ENCODE data around the gene SLC49A3.
A peak's percentile ranks its signal among the peaks of the same experiment; 100 is the strongest.
"Not testable (repeated sequence)": the region's sequence is repeated elsewhere in the genome, so short reads cannot be mapped to it uniquely, and the experiment has no call there.

The SLC49A3 gene

GRCh38 chr4:680091-680490, 8.9 kb downstream of the SLC49A3 start:
- DNase-seq: no peak

GRCh38 chr4:679629-680028, 9.3 kb downstream of the SLC49A3 start:
- DNase-seq: no peak

DNA sequence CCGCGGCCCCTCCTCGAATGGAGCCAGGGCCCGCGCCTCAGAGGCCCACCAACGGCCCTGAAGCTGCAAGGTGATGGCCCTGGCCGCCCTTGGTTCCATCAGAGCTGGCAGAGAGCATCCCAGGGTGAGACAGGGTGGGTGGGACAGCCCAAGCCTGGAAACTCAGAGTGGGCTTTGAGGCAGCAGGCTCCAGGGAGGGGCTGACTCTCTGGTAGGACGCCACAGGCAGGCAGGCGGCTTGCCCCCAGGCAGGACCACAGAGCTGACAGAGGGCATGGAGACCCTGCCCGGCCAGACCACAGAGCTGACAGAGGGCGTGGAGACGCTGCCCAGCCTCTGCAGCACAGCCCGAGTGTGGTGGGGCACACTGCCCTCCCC, 9.9 kb downstream of the SLC49A3 start:
- DNase-seq: no peak

- DNase-seq: no peak
Observed at GRCh38 chr4:678331-679103, 10.4 kb downstream of the SLC49A3 start.

DNA sequence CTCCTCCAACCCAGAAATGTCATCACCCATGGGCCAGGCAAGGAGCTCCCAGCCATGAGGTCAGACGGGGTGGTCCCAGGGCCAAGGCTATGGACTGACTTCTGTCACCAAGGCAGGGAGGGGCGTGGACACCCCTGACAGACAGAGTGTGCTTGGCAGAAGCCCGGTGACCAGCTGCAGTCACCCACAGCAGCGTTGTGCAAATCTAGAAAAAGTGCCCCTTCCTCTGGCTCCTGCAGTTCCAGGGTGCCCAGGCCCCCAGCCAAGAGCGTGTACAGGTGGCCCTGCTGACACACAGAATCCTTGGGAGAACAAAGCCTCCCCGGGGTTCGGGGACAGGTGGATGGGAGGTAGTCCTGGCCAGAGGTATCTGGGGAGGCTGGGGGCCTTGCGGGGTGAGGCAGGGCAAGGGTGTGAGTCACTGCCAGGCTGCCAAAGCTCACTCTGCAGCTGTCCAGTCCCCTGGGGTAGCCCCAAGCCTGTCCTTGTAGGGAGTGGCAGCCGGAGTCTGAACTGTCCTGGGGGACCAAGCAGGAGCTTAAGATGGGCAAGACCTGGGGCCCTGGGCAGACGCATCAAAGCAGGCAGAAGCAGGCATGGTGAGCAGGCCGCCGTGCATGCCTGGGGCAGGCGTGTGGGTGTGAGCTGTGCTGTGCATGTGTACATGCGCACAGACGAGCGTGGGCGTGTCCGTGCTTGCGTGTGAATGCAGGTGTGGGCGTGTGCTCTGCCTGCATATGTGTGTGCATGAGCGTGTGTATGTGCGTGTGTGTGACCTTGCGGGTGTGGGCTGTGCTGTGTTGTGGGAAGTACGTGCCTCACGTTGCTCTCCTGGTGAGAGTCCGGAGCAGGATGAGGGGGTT, 11.3 kb downstream of the SLC49A3 start:
- no peak for DNase-seq

GRCh38 chr4:676871-677235, 12.1 kb downstream of the SLC49A3 start:
- no peak for DNase-seq

DNA sequence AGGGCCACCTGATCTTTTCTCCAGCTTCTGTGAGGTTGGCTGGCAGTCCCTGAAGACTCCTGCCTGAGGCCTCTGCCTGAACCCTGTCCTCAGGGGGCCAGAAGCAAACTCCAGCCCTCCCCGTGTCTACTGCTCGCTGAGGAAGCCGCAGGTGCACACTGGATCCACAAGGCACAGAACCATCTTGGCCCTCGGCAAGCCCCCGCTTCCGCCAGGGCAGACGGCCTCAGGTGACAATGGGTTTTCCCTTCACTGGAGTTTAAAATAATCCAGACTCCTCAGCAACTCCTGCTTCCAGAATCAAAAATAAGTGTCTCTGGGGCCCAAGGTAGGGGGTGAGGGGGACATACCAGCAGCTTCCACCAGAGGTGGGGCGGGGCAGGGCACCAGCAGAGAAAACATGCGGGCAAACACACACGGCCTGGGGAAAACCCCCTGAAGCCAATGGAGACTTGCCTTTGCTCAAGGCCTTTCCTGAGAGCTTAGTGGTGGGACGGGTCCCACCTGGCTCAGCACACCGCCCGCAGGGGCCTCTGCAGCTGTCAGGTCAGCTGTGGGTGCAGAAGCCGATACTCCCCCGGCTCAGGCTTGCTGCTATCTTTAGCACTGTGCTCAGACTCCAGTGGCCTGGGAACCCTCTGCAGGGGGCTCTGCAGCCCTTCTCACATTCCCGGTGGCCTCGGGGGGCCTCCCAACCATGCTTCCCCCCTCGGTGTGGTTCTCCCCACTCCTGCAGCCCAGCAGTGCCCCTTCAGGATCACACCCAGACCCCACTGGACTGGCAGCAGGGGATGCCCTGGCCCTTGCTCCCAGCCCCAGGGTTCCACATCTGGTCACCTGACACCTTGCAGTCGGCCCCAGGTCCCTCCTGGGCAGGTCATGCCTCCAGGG, 12.7 kb downstream of the SLC49A3 start:
- DNase-seq: no peak

GRCh38 chr4:675036-675882, 13.7 kb downstream of the SLC49A3 start:
- DNase-seq: no peak

DNA sequence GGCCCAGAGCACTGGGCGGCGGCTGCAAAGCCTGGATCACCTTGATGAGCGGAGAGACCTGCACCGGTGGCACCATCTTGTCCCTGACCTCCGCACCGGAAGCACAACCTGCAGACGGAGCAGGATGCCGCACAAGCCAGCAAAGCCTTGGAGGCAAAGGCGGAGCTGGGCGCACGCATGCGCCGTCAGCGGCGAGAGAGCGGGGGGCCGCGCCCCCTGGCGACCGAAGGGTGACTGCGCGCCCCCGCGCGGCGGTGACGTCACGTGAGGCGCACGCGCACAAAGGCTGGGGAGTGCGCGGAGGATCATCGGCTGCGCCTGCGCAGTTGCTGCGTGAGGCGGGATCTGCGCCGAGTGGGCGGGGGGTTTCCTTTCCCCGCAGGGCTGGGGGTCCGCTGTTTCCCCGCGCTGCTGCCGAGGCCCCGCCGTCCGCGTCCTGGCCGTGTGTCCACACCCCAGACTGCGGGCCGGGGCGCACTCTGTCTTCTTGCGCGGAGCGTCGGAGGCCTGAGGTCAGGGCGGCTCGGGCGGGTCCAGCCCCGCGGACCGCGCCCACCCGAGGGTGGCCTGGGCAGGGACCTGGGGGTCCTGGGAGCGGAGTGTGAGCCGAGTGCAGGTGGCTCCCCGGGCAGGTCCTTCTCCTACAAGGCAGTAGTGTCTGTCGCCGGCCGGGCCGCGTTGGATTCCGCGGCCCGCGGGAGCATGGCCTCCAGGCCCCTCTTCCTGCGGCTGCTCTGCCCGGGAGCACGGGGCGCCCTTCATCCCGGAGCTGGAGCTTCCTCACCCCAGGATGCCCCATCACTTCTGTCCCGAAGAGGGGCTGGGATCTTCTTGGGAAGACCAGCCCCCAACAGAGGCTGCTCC, 14.5 kb downstream of the SLC49A3 start, which contains the start of the genes ATP5ME and MYL5:
Gene ATP5ME (minus strand): TSS at position 105 of the 864 bp plus-strand sequence. CDS start 29 bp downstream, at position 76.
Gene MYL5 (plus strand): TSS at position 371 of the 864 bp plus-strand sequence. CDS start 3,485 bp downstream, outside the sequence.
- DNase-seq: peak; percentile 98

GRCh38 chr4:673349-674091, 15.4 kb downstream of the SLC49A3 start:
- no peak for DNase-seq

GRCh38 chr4:671769-672168, 17.2 kb downstream of the SLC49A3 start:
- no peak for DNase-seq

DNA sequence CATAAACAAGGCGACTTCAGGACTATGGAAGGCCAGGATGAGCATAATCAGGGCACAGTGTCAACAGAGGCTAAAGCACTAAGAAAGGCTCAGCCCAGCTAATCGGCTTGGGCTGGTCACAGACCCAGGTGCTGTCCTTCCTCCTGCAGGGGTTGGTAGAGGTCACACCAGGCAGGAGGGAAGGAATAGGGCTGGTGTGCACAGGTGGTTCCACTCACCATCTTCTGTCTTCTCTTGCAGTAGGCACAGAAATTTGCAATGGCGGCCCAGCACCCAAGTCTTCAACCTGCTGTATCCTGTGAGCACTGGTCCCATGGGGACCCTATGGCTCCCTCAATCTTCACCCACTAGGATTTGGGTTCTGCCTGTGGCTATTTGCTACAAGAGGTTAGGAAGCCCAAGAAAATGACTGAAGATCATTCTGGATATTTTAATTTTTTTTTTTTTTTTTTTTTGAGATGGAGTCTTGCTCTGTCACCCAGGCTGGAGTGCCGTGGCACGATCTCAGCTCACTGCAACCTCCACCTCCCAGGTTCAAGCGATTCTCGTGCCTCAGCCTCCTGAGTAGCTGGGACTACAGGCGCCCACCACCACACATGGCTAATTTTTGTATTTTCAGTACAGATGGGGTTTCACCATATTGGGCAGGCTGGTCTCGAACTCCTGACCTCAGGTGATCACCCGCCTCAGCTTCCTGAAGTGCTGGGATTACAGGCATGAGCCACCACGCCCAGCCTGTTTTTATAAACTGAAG, 19.0 kb downstream of the SLC49A3 start:
- DNase-seq: not testable (repeated sequence)

- DNase-seq: not testable (repeated sequence)
Observed at GRCh38 chr4:668219-668618, 20.7 kb downstream of the SLC49A3 start.

DNA sequence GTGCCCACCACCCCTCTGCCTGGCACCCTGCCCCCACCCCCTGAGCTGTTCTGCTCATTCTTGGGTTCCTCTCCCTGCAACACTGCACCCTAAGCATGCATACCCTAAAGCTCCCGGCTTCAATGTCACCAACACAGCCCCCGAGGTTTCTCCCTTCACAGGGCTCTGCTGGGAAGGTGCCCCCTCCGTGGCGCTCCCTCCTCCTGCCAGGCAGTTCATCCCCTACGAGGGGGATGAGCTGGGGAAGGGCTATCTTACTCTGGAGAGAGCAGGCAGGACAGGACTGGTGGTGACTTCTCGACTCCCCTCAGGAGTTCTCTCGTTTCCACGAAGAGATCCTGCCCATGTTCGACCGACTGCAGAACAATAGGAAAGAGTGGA, 21.4 kb downstream of the SLC49A3 start:
- no peak for DNase-seq

GRCh38 chr4:666822-667544, 22.0 kb downstream of the SLC49A3 start:
- no peak for DNase-seq

- no peak for DNase-seq
Observed at GRCh38 chr4:666436-666810, 22.5 kb downstream of the SLC49A3 start.

DNA sequence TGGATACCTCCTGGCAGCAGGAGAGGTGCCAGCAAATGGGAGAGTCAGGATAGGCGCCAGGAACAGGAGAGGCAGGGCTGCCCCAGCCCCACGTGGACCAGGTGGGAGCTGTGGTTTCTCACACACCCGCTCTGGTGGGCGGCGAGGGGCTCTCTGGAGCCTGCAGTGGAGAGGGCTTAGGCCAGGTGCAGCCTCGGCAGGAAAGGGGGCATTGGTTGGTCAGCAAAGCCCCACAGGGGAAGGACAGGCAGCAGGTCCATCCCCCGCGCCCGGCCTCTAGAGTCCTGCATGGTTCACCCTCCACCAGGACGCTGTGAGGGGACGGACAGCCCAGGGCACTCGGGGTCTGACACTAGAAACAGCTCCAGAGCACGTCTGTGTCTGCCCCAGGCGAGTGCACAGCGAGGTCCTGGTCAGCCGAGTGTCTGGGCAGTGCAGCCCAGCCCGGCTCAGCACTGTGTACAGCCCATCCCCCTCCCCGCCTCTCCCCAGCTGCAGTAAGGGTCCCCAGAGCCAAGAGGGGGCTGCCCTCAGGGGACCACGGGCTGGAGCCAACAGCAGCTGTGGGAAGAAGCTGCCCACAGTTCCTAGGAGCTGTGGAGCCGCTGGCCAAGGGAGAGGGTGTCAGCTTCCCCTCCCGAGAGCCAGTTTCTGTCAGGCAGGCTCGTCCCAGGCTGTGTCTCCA, 23.1 kb downstream of the SLC49A3 start:
- DNase-seq: no peak

DNA sequence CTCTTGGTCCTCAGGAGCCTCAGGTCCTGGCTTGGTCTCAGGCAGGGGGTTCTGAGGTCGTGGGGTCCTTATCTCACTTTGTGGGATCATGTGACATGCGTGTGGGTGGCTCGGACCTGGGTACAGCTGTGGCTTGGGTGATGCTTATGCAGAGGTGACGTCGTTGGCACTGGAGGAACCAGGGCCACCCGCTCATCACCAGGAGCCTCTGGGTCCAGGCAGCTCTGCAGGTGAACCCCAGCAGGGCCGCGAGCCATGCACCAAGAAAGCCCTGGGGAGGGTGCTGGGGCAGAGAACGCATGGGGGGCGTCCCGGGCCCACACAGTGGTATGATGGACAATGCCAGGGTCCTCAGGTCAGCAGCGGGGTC, 23.6 kb downstream of the SLC49A3 start:
- DNase-seq: no peak

Data from central memory CD4-positive, alpha-beta T cell (primary cell).